CD4-positive, alpha-beta T cell treated with Interleukin-15 for 1 hour (primary cell): ENCODE measurements around the gene AK5.

ENCODE experiments used
- DNase-seq: peaks from one replicate; pipeline ENCODE4 v3.0.0-alpha.2; 2020

Gene AK5

GRCh38 chr1:77356136-77356535 is 74.3 kb downstream of the AK5 start:
- DNase-seq: no peak

- DNase-seq: no peak
These were observed 78.4 kb downstream of the AK5 start for GRCh38 chr1:77360256-77360655.

- no peak for DNase-seq
These were observed 79.8 kb downstream of the AK5 start for GRCh38 chr1:77361621-77362020.

- DNase-seq: no peak
These were observed 88.3 kb downstream of the AK5 start for GRCh38 chr1:77370161-77370560.

- no peak for DNase-seq
These were observed 88.9 kb downstream of the AK5 start for GRCh38 chr1:77370583-77371306.

- DNase-seq: no peak
These were observed 89.6 kb downstream of the AK5 start for GRCh38 chr1:77371396-77371795.

GRCh38 chr1:77373702-77374101 is 91.9 kb downstream of the AK5 start:
- no peak for DNase-seq

- DNase-seq: no peak
These were observed 93.7 kb downstream of the AK5 start for GRCh38 chr1:77375541-77375940.

- DNase-seq: no peak
These were observed 94.2 kb downstream of the AK5 start for GRCh38 chr1:77375990-77376389.

- no peak for DNase-seq
These were observed 97.1 kb downstream of the AK5 start for GRCh38 chr1:77378723-77379535.

- DNase-seq: no peak
These were observed 100.5 kb downstream of the AK5 start for GRCh38 chr1:77382366-77382765.

- no peak for DNase-seq
These were observed 101.4 kb downstream of the AK5 start for GRCh38 chr1:77383236-77383635.

- DNase-seq: no peak
These were observed 103.7 kb downstream of the AK5 start for GRCh38 chr1:77385551-77385950.

- DNase-seq: no peak
These were observed 104.5 kb downstream of the AK5 start for GRCh38 chr1:77386276-77386675.

- no peak for DNase-seq
These were observed 105.7 kb downstream of the AK5 start for GRCh38 chr1:77387553-77387952.

- DNase-seq: no peak
These were observed 106.8 kb downstream of the AK5 start for GRCh38 chr1:77388661-77389060.

GRCh38 chr1:77392486-77392885 is 110.7 kb downstream of the AK5 start:
- no peak for DNase-seq

GRCh38 chr1:77394166-77394565 is 112.3 kb downstream of the AK5 start:
- no peak for DNase-seq

- DNase-seq: no peak
These were observed 113.2 kb downstream of the AK5 start for GRCh38 chr1:77395051-77395450.

GRCh38 chr1:77398152-77398551 is 116.3 kb downstream of the AK5 start:
- no peak for DNase-seq

GRCh38 chr1:77399250-77400086 is 117.6 kb downstream of the AK5 start:
- DNase-seq: no peak

- no peak for DNase-seq
These were observed 119.0 kb downstream of the AK5 start for GRCh38 chr1:77400781-77401180.

- no peak for DNase-seq
These were observed 119.6 kb downstream of the AK5 start for GRCh38 chr1:77401384-77401783.

GRCh38 chr1:77405186-77405585 is 123.4 kb downstream of the AK5 start:
- DNase-seq: no peak
